Activated naive CD4-positive, alpha-beta T cell treated with anti-CD3 and anti-CD28 coated beads, Interleukin-2, amount 10 ng/mL, durations not matched to agents 7 days and 5 days (primary cell): ENCODE data around the gene MYO3A.
"Not testable (repeated sequence)": the region's sequence is repeated elsewhere in the genome, so short reads cannot be mapped to it uniquely, and the experiment has no call there.

ENCODE experiments used
- CTCF ChIA-PET: fragments of 350-600 bp; sonication (Branson Sonifier 250); formaldehyde crosslinking; loops from one replicate; lab custom pipeline; 2021; ENCODE audit warnings: antibody characterized with exemption; lab: Charles Lee
- DNase-seq: peaks from one replicate; pipeline ENCODE4 v3.0.0-alpha.2; 2020
- H3K27ac Mint-ChIP-seq: one replicate; pipeline ENCODE4 v1.8.0; 2021; ENCODE audit warnings: mild to moderate bottlenecking, moderate library complexity, mixed read lengths
- H3K27me3 Mint-ChIP-seq: one replicate; pipeline ENCODE4 v1.8.0; 2021; ENCODE audit warnings: mild to moderate bottlenecking, mixed read lengths
- H3K36me3 Mint-ChIP-seq: one replicate; pipeline ENCODE4 v1.8.0; 2021; ENCODE audit warnings: mixed read lengths
- H3K4me1 Mint-ChIP-seq: one replicate; pipeline ENCODE4 v1.8.0; 2021; ENCODE audit warnings: mixed read lengths
- H3K4me3 Mint-ChIP-seq: one replicate; pipeline ENCODE4 v1.8.0; 2021; ENCODE audit warnings: mild to moderate bottlenecking, moderate library complexity, mixed read lengths
- H3K9me3 Mint-ChIP-seq: one replicate; pipeline ENCODE4 v1.8.0; 2021; ENCODE audit warnings: mixed read lengths

The MYO3A gene

GRCh38 chr10:26081459-26081858, 147.4 kb downstream of the MYO3A start:
- Mint-ChIP-seq H3K36me3 (no peaks in the 10 kb centered on the region), H3K27ac (no peak overlapping the region), H3K9me3 (no peaks in the 10 kb centered on the region), H3K4me3 (no peak overlapping the region), H3K27me3 (no peaks in the 10 kb centered on the region), H3K4me1 (no peaks in the 10 kb centered on the region)
- no peak for DNase-seq
- CTCF ChIA-PET: no interaction called here

GRCh38 chr10:26085549-26085948, 151.5 kb downstream of the MYO3A start:
- no peaks in the 10 kb centered on the region for H3K36me3 Mint-ChIP-seq
- no peaks in the 10 kb centered on the region for H3K9me3 Mint-ChIP-seq

GRCh38 chr10:26087666-26088065, 153.6 kb downstream of the MYO3A start:
- CTCF ChIA-PET: interaction anchor here (0.5 kb wide), 1 partner anchor 17 kb away, joined by 3 read pairs; no protein-coding TSS in a partner anchor
- Mint-ChIP-seq H3K36me3 (no peaks in the 10 kb centered on the region), H3K4me1 (no peaks in the 10 kb centered on the region), H3K4me3 (no peak overlapping the region), H3K9me3 (no peaks in the 10 kb centered on the region), H3K27ac (no peak overlapping the region), H3K27me3 (no peaks in the 10 kb centered on the region)
- no peak for DNase-seq

More at GRCh38 chr10:26085549-26085948, 151.5 kb downstream of the MYO3A start:
- Mint-ChIP-seq H3K27ac (no peak overlapping the region), H3K27me3 (no peaks in the 10 kb centered on the region), H3K4me3 (no peak overlapping the region), H3K4me1 (no peaks in the 10 kb centered on the region)
- no peak for DNase-seq
- CTCF ChIA-PET: no interaction called here

GRCh38 chr10:26090026-26090425, 156.0 kb downstream of the MYO3A start:
- H3K4me1 Mint-ChIP-seq: no peaks in the 10 kb centered on the region
- H3K4me3 Mint-ChIP-seq: no peak overlapping the region
- no peaks in the 10 kb centered on the region for H3K36me3 Mint-ChIP-seq
- DNase-seq: no peak
- H3K27me3 Mint-ChIP-seq: no peaks in the 10 kb centered on the region
- CTCF ChIA-PET: no interaction called here
- no peak overlapping the region for H3K27ac Mint-ChIP-seq
- no peaks in the 10 kb centered on the region for H3K9me3 Mint-ChIP-seq

- no peaks in the 10 kb centered on the region for H3K9me3 Mint-ChIP-seq
- no peaks in the 10 kb centered on the region for H3K27me3 Mint-ChIP-seq
- H3K4me1 Mint-ChIP-seq: no peaks in the 10 kb centered on the region
- no peak for DNase-seq
- no peaks in the 10 kb centered on the region for H3K36me3 Mint-ChIP-seq
- CTCF ChIA-PET: no interaction called here
- no peak overlapping the region for H3K27ac Mint-ChIP-seq
- no peak overlapping the region for H3K4me3 Mint-ChIP-seq
Observed at GRCh38 chr10:26090762-26091161, 156.7 kb downstream of the MYO3A start.

GRCh38 chr10:26093229-26093628, 159.2 kb downstream of the MYO3A start:
- no peaks in the 10 kb centered on the region for H3K27me3 Mint-ChIP-seq
- no peak overlapping the region for H3K4me3 Mint-ChIP-seq
- CTCF ChIA-PET: no interaction called here
- H3K27ac Mint-ChIP-seq: no peak overlapping the region
- no peaks in the 10 kb centered on the region for H3K4me1 Mint-ChIP-seq
- DNase-seq: no peak
- H3K36me3 Mint-ChIP-seq: no peaks in the 10 kb centered on the region
- no peaks in the 10 kb centered on the region for H3K9me3 Mint-ChIP-seq

GRCh38 chr10:26095781-26096180, 161.8 kb downstream of the MYO3A start:
- H3K36me3 Mint-ChIP-seq: no peaks in the 10 kb centered on the region
- CTCF ChIA-PET: no interaction called here
- H3K27ac Mint-ChIP-seq: no peak overlapping the region
- H3K4me3 Mint-ChIP-seq: no peak overlapping the region
- no peaks in the 10 kb centered on the region for H3K27me3 Mint-ChIP-seq
- no peaks in the 10 kb centered on the region for H3K4me1 Mint-ChIP-seq
- DNase-seq: no peak
- no peaks in the 10 kb centered on the region for H3K9me3 Mint-ChIP-seq

- H3K9me3 Mint-ChIP-seq, CTCF ChIA-PET, H3K4me1 Mint-ChIP-seq, H3K36me3 Mint-ChIP-seq, H3K4me3 Mint-ChIP-seq, DNase-seq, H3K27me3 Mint-ChIP-seq, H3K27ac Mint-ChIP-seq: not testable (repeated sequence)
Observed at GRCh38 chr10:26097549-26097948, 163.5 kb downstream of the MYO3A start.

GRCh38 chr10:26112532-26112931, 178.5 kb downstream of the MYO3A start:
- Mint-ChIP-seq H3K27ac (no peak overlapping the region), H3K36me3 (no peaks in the 10 kb centered on the region), H3K9me3 (no peaks in the 10 kb centered on the region), H3K27me3 (no peaks in the 10 kb centered on the region), H3K4me1 (no peaks in the 10 kb centered on the region), H3K4me3 (no peak overlapping the region)
- CTCF ChIA-PET: no interaction called here
- no peak for DNase-seq

GRCh38 chr10:26138613-26139012, 204.6 kb downstream of the MYO3A start:
- CTCF ChIA-PET: interaction anchor here (0.5 kb wide), 1 partner anchor 55 kb away, joined by 3 read pairs; no protein-coding TSS in a partner anchor
- DNase-seq: no peak
- no peaks in the 10 kb centered on the region for H3K36me3 Mint-ChIP-seq

GRCh38 chr10:26156019-26156418, 222.0 kb downstream of the MYO3A start:
- no peak for DNase-seq
- CTCF ChIA-PET: no interaction called here
- Mint-ChIP-seq H3K4me3 (no peak overlapping the region), H3K36me3 (no peaks in the 10 kb centered on the region), H3K27me3 (no peaks in the 10 kb centered on the region), H3K27ac (no peak overlapping the region), H3K9me3 (no peaks in the 10 kb centered on the region), H3K4me1 (no peaks in the 10 kb centered on the region)

More at GRCh38 chr10:26138613-26139012, 204.6 kb downstream of the MYO3A start:
- Mint-ChIP-seq H3K27ac (no peak overlapping the region), H3K4me3 (no peak overlapping the region), H3K9me3 (peaks cover 4% of the 10 kb centered on the region), H3K4me1 (no peaks in the 10 kb centered on the region), H3K27me3 (no peaks in the 10 kb centered on the region)

GRCh38 chr10:26157734-26158133, 223.7 kb downstream of the MYO3A start:
- H3K27ac Mint-ChIP-seq: no peak overlapping the region
- H3K36me3 Mint-ChIP-seq: no peaks in the 10 kb centered on the region
- CTCF ChIA-PET: interaction anchor here (0.9 kb wide), 1 partner anchor 11 kb away, joined by 3 read pairs; no protein-coding TSS in a partner anchor
- no peak overlapping the region for H3K4me3 Mint-ChIP-seq
- DNase-seq: no peak
- no peaks in the 10 kb centered on the region for H3K9me3 Mint-ChIP-seq
- H3K27me3 Mint-ChIP-seq: no peaks in the 10 kb centered on the region
- H3K4me1 Mint-ChIP-seq: no peaks in the 10 kb centered on the region

GRCh38 chr10:26169466-26169865, 235.4 kb downstream of the MYO3A start:
- Mint-ChIP-seq H3K4me1 (no peaks in the 10 kb centered on the region), H3K27me3 (peaks cover 11% of the 10 kb centered on the region), H3K4me3 (no peak overlapping the region), H3K9me3 (no peaks in the 10 kb centered on the region), H3K27ac (no peak overlapping the region), H3K36me3 (no peaks in the 10 kb centered on the region)
- no peak for DNase-seq
- CTCF ChIA-PET: interaction anchor here (1.1 to 1.2 kb wide), 2 partner anchors 12 to 294 kb away, joined by 3 read pairs; no protein-coding TSS in a partner anchor

- no peaks in the 10 kb centered on the region for H3K9me3 Mint-ChIP-seq
- H3K27me3 Mint-ChIP-seq: peaks cover 11% of the 10 kb centered on the region
- no peak overlapping the region for H3K4me3 Mint-ChIP-seq
- CTCF ChIA-PET: no interaction called here
- no peaks in the 10 kb centered on the region for H3K36me3 Mint-ChIP-seq
- no peak overlapping the region for H3K27ac Mint-ChIP-seq
- no peaks in the 10 kb centered on the region for H3K4me1 Mint-ChIP-seq
- DNase-seq: no peak
Observed at GRCh38 chr10:26172131-26172530, 238.1 kb downstream of the MYO3A start.

GRCh38 chr10:26173837-26174236, 239.8 kb downstream of the MYO3A start:
- CTCF ChIA-PET: no interaction called here
- no peak for DNase-seq
- H3K36me3 Mint-ChIP-seq: no peaks in the 10 kb centered on the region

GRCh38 chr10:26177341-26177740, 243.3 kb downstream of the MYO3A start:
- CTCF ChIA-PET: no interaction called here
- H3K27ac Mint-ChIP-seq: no peak overlapping the region
- peaks cover 9% of the 10 kb centered on the region for H3K27me3 Mint-ChIP-seq

More at GRCh38 chr10:26173837-26174236, 239.8 kb downstream of the MYO3A start:
- no peaks in the 10 kb centered on the region for H3K9me3 Mint-ChIP-seq
- no peak overlapping the region for H3K4me3 Mint-ChIP-seq
- H3K4me1 Mint-ChIP-seq: no peaks in the 10 kb centered on the region
- H3K27me3 Mint-ChIP-seq: peaks cover 15% of the 10 kb centered on the region
- H3K27ac Mint-ChIP-seq: no peak overlapping the region

More at GRCh38 chr10:26177341-26177740, 243.3 kb downstream of the MYO3A start:
- H3K4me1 Mint-ChIP-seq: no peaks in the 10 kb centered on the region
- no peaks in the 10 kb centered on the region for H3K36me3 Mint-ChIP-seq
- H3K4me3 Mint-ChIP-seq: no peak overlapping the region
- no peaks in the 10 kb centered on the region for H3K9me3 Mint-ChIP-seq
- no peak for DNase-seq
